Upper lobe of right lung (tissue), 1 donor: Measurements from ENCODE around the gene GRHPR. TPM values are rescaled to one million over a fixed set of nuclear protein-coding genes. Genes with fewer than 3 reads are reported as not detected.

Experiments used
- ATAC-seq: fragments of 200-7000 bp; cut with Tn5 transposase; one replicate; pipeline ENCODE4 v1.9.1; 2020; ENCODE audit warnings: mild to moderate bottlenecking, moderate library complexity
- DNase-seq: peaks from one replicate; pipeline ENCODE4 v3.0.0-alpha.2; 2020
- H3K27ac ChIP-seq: fragments of 200-600 bp; one replicate; pipeline ENCODE4 v1.8.0; 2022
- H3K27me3 ChIP-seq: fragments of 200-600 bp; one replicate; pipeline ENCODE4 v1.8.0; 2022; ENCODE audit warnings: mild to moderate bottlenecking
- H3K36me3 ChIP-seq: fragments of 200-600 bp; one replicate; pipeline ENCODE4 v1.8.0; 2022
- H3K4me1 ChIP-seq: fragments of 200-600 bp; one replicate; pipeline ENCODE4 v1.8.0; 2022
- H3K4me3 ChIP-seq: fragments of 200-600 bp; one replicate; pipeline ENCODE4 v1.8.0; 2022; ENCODE audit warnings: mild to moderate bottlenecking
- H3K9me3 ChIP-seq: fragments of 200-600 bp; one replicate; pipeline ENCODE4 v1.8.0; 2022
- CTCF ChIP-seq: fragments of 200-600 bp; IDR thresholded peaks from one replicate; pipeline ENCODE4 v1.8.0; 2022; ENCODE audit warnings: antibody characterized with exemption
- intact Hi-C: fragments of 100-400 bp; cut with DNase I; formaldehyde crosslinking; loops from one replicate; pipeline ENCODE4 v1.11.0; 2022
- total RNA-seq: library from RNA; stranded (reverse); fragmentation: NEBNext Ultra II Directional; extraction: Animal tissue kit (Norgen Biotek cat#: 25700); gene quantifications from one replicate; pipeline ENCODE4 v1.2.1, GENCODE V29; 2021
- donor health status: DM: no; HTN: yes; CAD: no; lungs with severe emphysema.

Gene GRHPR
- total RNA-seq, 1 donor from 2014 or later = 65.0 TPM

DNA sequence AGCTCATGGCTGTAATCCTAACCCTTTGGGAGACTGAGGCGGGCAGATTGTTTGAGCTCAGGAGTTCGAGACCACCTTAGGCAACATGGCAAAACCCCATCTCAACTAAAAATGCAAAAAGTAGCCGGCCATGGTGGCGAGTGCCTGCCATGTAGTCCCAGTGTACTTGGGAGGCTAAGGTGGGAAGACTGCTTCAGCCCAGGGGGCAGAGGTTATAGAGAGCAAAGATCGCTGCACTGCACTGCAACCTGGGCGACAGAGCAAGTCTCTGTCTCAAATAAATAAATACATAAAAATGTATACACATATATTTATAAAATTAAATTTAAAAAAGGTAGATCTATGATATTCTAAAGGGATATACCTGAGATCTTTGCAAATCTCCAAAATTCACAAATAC is 23.3 kb downstream of the GRHPR start:
- peaks cover 30% of the 10 kb centered on the region for H3K36me3 ChIP-seq
- H3K9me3 ChIP-seq = no peaks in the 10 kb centered on the region
- intact Hi-C loops = no loop called here
- peaks cover 3% of the 10 kb centered on the region for H3K4me1 ChIP-seq
- H3K27me3 ChIP-seq = no peaks in the 10 kb centered on the region
- DNase-seq (no peak), ATAC-seq (no peak)
- TF ChIP-seq CTCF = no peak
- no peak overlapping the region for H3K4me3 ChIP-seq
- H3K27ac ChIP-seq = no peak overlapping the region

DNA sequence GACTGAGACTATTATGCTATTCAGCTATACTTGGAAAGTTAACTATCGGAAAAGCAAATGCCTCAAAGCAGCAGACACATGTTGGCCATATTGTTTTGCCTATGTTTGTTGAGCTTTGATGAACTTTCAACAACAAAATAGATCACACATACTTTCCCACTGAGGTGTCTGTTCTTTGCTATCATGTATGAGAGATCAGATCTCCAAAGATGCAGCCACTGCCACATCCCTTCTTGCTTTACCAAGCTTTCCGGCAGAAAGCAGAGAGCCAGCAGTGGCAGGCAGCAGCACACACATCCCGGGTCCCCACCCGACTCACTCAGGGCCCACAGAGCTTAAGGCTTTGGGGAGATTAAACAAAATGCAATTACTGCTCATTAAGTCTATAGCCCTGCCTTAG is 23.9 kb downstream of the GRHPR start:
- no peak for TF ChIP-seq CTCF
- intact Hi-C loops = no loop called here
- Histone ChIP-seq H3K27ac (no peak overlapping the region), H3K4me1 (peaks cover 3% of the 10 kb centered on the region), H3K4me3 (no peak overlapping the region), H3K36me3 (peaks cover 24% of the 10 kb centered on the region), H3K9me3 (no peaks in the 10 kb centered on the region), H3K27me3 (no peaks in the 10 kb centered on the region)
- DNase-seq (no peak), ATAC-seq (no peak)

- no peak overlapping the region for H3K4me3 ChIP-seq
- intact Hi-C loops = no loop called here
- no peak overlapping the region for H3K27ac ChIP-seq
- no peaks in the 10 kb centered on the region for H3K9me3 ChIP-seq
- H3K36me3 ChIP-seq = peaks cover 17% of the 10 kb centered on the region
- DNase-seq (no peak), ATAC-seq (no peak)
- H3K4me1 ChIP-seq = peaks cover 3% of the 10 kb centered on the region
- no peaks in the 10 kb centered on the region for H3K27me3 ChIP-seq
- no peak for TF ChIP-seq CTCF
These were observed 24.6 kb downstream of the GRHPR start for GRCh38 chr9:37447111-37447510.

GRCh38 chr9:37449862-37450632 is 27.6 kb downstream of the GRHPR start:
- no peak for TF ChIP-seq CTCF
- H3K4me1 ChIP-seq = peaks cover 3% of the 10 kb centered on the region
- no peaks in the 10 kb centered on the region for H3K9me3 ChIP-seq
- no peaks in the 10 kb centered on the region for H3K27me3 ChIP-seq
- intact Hi-C loops = no loop called here
- ATAC-seq (no peak), DNase-seq (no peak)
- H3K27ac ChIP-seq = no peak overlapping the region
- H3K4me3 ChIP-seq = no peak overlapping the region
- H3K36me3 ChIP-seq = peaks cover 14% of the 10 kb centered on the region

- Histone ChIP-seq H3K4me1 (peaks cover 3% of the 10 kb centered on the region), H3K9me3 (no peaks in the 10 kb centered on the region), H3K36me3 (peaks cover 9% of the 10 kb centered on the region), H3K27ac (no peak overlapping the region), H3K27me3 (no peaks in the 10 kb centered on the region), H3K4me3 (no peak overlapping the region)
- intact Hi-C loops = no loop called here
- no peak for TF ChIP-seq CTCF
- ATAC-seq (no peak), DNase-seq (no peak)
These were observed 29.1 kb downstream of the GRHPR start for GRCh38 chr9:37451628-37452027.
